HFFc6 (cell line): Measurements from ENCODE around the gene CCDC194. TPM values are rescaled to one million over a fixed set of nuclear protein-coding genes. Genes with fewer than 3 reads are reported as not detected.

Experiments used
- DNase-seq: peaks from one replicate; pipeline ENCODE4 v3.0.0-alpha.2; 2018
- H3K27ac Mint-ChIP-seq: 2 replicates; pipeline ENCODE4 v1.8.0; 2020; ENCODE audit warnings: mild to moderate bottlenecking, mixed read lengths
- H3K27me3 Mint-ChIP-seq: 2 replicates; pipeline ENCODE4 v1.8.0; 2021; ENCODE audit warnings: mild to moderate bottlenecking, moderate library complexity, mixed read lengths; ENCODE audit not compliant: insufficient read depth
- H3K36me3 Mint-ChIP-seq: 2 replicates; pipeline ENCODE4 v1.8.0; 2021; ENCODE audit warnings: low read depth, mixed read lengths
- H3K4me1 Mint-ChIP-seq: 2 replicates; pipeline ENCODE4 v1.8.0; 2020; ENCODE audit warnings: low read depth, mixed read lengths
- H3K4me3 Mint-ChIP-seq: 2 replicates; pipeline ENCODE4 v1.8.0; 2020; ENCODE audit warnings: mild to moderate bottlenecking, moderate library complexity, mixed read lengths
- H3K9me3 Mint-ChIP-seq: 2 replicates; pipeline ENCODE4 v1.8.0; 2020; ENCODE audit warnings: mild to moderate bottlenecking, mixed read lengths
- CTCF ChIP-seq: fragments of 200-600 bp; sonication (generic); IDR thresholded peaks from 2 replicates; pipeline ENCODE4 v1.5.0; 2021; ENCODE audit warnings: antibody characterized with exemption, mild to moderate bottlenecking
- total RNA-seq, 6 experiments: library from RNA; stranded (reverse); fragmentation: NEBNext Ultra II Directional; extraction: Animal tissue kit (Norgen Biotek cat#: 25700); gene quantifications; 2 replicates in 1 of 6; 3 replicates in 5 of 6; pipeline ENCODE4 v1.2.3, GENCODE V29; 2021

The CCDC194 gene
- total RNA-seq, 6 experiments from 2014 or later: not detected

- Mint-ChIP-seq H3K9me3 (no peaks in the 10 kb centered on the region), H3K27me3 (no peaks in the 10 kb centered on the region; the same call in none of the 2 replicates), H3K27ac (peak overlapping the region; percentile 42; the same call in 1 of the 2 replicates), H3K4me1 (peaks cover 21% of the 10 kb centered on the region), H3K36me3 (no peaks in the 10 kb centered on the region), H3K4me3 (peak overlapping the region; percentile 94)
- DNase-seq: no peak
- peak; percentile 18; the same call in 1 of the 2 replicates for TF ChIP-seq CTCF
Observed at GRCh38 chr19:17420475-17420924, 26.5 kb upstream of the CCDC194 start.

GRCh38 chr19:17419621-17420474 lies 25.9 kb upstream of the CCDC194 start, which contains the start of gene MVB12A:
TSS of gene MVB12A (plus strand) at chr19:17420047. CDS start at chr19:17420136, 89 bp downstream.
- DNase-seq: peak; percentile 99
- H3K4me3 Mint-ChIP-seq: peak within 1 kb of the TSS; percentile 94
- H3K36me3 Mint-ChIP-seq: no peaks in the 10 kb centered on the region
- H3K4me1 Mint-ChIP-seq: peaks cover 26% of the 10 kb centered on the region
- no peak for TF ChIP-seq CTCF
- H3K27ac Mint-ChIP-seq: peak within 1 kb of the TSS; percentile 96
- H3K9me3 Mint-ChIP-seq: no peaks in the 10 kb centered on the region
- peaks cover 3% of the 10 kb centered on the region for H3K27me3 Mint-ChIP-seq

DNA sequence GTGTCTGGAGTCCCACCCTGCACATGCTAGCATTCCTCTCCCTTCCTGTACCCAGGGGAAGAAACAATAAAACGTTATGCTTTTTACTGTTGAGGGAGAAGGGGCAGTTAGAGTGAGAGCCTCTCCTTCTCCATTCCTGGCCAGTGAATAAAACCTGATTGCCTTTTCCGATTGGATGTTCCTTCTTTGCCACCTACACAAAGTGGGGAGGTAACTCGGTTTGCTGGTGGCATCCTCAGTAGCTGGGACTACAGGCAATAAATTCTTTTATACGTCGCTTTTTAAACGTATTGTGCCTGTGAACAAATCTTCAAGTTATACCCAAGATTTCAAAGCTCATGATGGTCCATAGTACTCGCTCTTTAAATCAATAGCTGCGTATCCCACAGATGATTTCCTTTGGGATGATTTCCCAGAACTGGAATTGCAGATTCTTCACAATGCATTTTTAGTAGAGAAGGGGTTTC lies 25.2 kb upstream of the CCDC194 start:
- H3K36me3 Mint-ChIP-seq: no peaks in the 10 kb centered on the region
- no peak for DNase-seq
- H3K4me3 Mint-ChIP-seq: peak overlapping the region; percentile 94
- H3K27me3 Mint-ChIP-seq: peaks cover 3% of the 10 kb centered on the region
- H3K9me3 Mint-ChIP-seq: no peaks in the 10 kb centered on the region
- TF ChIP-seq CTCF: no peak
- peak overlapping the region; percentile 96 for H3K27ac Mint-ChIP-seq
- H3K4me1 Mint-ChIP-seq: peaks cover 26% of the 10 kb centered on the region

GRCh38 chr19:17418710-17419109 lies 24.7 kb upstream of the CCDC194 start:
- no peak for TF ChIP-seq CTCF
- Mint-ChIP-seq H3K27me3 (peaks cover 3% of the 10 kb centered on the region), H3K4me3 (peak overlapping the region; percentile 94), H3K4me1 (peaks cover 26% of the 10 kb centered on the region), H3K9me3 (no peaks in the 10 kb centered on the region), H3K36me3 (no peaks in the 10 kb centered on the region), H3K27ac (peak overlapping the region; percentile 96)
- no peak for DNase-seq

- H3K36me3 Mint-ChIP-seq: no peaks in the 10 kb centered on the region
- no peak overlapping the region for H3K27ac Mint-ChIP-seq
- H3K9me3 Mint-ChIP-seq: no peaks in the 10 kb centered on the region
- DNase-seq: no peak
- peaks cover 5% of the 10 kb centered on the region for H3K27me3 Mint-ChIP-seq
- TF ChIP-seq CTCF: no peak
- H3K4me1 Mint-ChIP-seq: peaks cover 36% of the 10 kb centered on the region
- peak overlapping the region; percentile 65; the same call in 1 of the 2 replicates for H3K4me3 Mint-ChIP-seq
Observed at GRCh38 chr19:17415121-17415520, 21.1 kb upstream of the CCDC194 start.
